HCT116 (cell line): ENCODE data around the gene IL15RA. TPM values are rescaled to one million over a fixed set of nuclear protein-coding genes. Genes with fewer than 3 reads are reported as not detected.
A peak's percentile ranks its signal among the peaks of the same experiment; 100 is the strongest.

Experiments
- ATAC-seq: fragments of 200-7000 bp; cut with Tn5 transposase; 2 replicates; pipeline ENCODE4 v1.9.1; 2020; ENCODE audit warnings: mild to moderate bottlenecking, moderate library complexity
- Bru-seq: library from RNA; stranded (reverse); fragments of 400-500 nt; gene quantifications from one replicate; lab custom pipeline; 2021; lab: Mats Ljungman, UMichigan
- BruChase-seq, 2 experiments: library from RNA; stranded (reverse); fragments of 400-500 nt; gene quantifications; one replicate each; lab custom pipeline; 2021; lab: Mats Ljungman, UMichigan
- BruUV-seq: library from RNA; stranded (reverse); fragments of 400-500 nt; replicated peaks from 2 replicates; lab custom pipeline; 2021; lab: Mats Ljungman, UMichigan
- CTCF ChIA-PET: fragments of 300-600 bp; sonication (Branson Sonifier 250); formaldehyde crosslinking; loops from one replicate; lab custom pipeline; 2021; ENCODE audit warnings: antibody characterized with exemption; lab: Charles Lee
- POLR2A ChIA-PET: fragments of 300-600, 350-600 bp; sonication (Branson Sonifier 250); formaldehyde crosslinking; loops from one replicate; lab custom pipeline; 2021; ENCODE audit warnings: antibody characterized with exemption; lab: Charles Lee
- RAD21 ChIA-PET, 2 experiments: fragments of 300-600 bp; sonication (Branson Sonifier 250); formaldehyde crosslinking; loops; one replicate each; lab custom pipeline; 2023; ENCODE audit warnings: low total read pairs in 2 of 2; ENCODE audit not compliant: uncharacterized antibody in 2 of 2, unreplicated experiment in 2 of 2, low non-redundant PET in 1 of 2; lab: Charles Lee
- DNase-seq: peaks from one replicate; pipeline ENCODE4 v3.0.0-alpha.2; 2010; ENCODE audit warnings: low read depth, low spot score
- H2AFZ ChIP-seq: fragments of 200-600 bp; shearing (Covaris generic), sonication (generic); 2 replicates; pipeline ENCODE4 v1.6.1; 2017; ENCODE audit warnings: low read depth, mixed run types, mixed read lengths, antibody characterized with exemption, low read length; ENCODE audit not compliant: poor library complexity, severe bottlenecking
- H3K27ac ChIP-seq: 2 replicates; pipeline ENCODE4 v1.5.1; 2012; ENCODE audit warnings: low read depth, low read length
- H3K27me3 ChIP-seq: fragments of 200-600 bp; sonication (generic); 2 replicates; pipeline ENCODE4 v1.6.1; 2016; ENCODE audit warnings: mixed run types, low read length, mixed read lengths; ENCODE audit not compliant: insufficient read depth
- H3K36me3 ChIP-seq, 2 experiments: fragments of 200-500 bp in 1 of 2; fragments of 200-600 bp in 1 of 2; sonication (Bioruptor generic) in 1 of 2; sonication (generic) in 1 of 2; 2 replicates each; pipeline versions ENCODE4 v1.5.1 to v1.6.1; 2014 to 2016; ENCODE audit warnings: low read length in 2 of 2, inconsistent platforms in 1 of 2, mixed read lengths in 1 of 2, mixed run types in 1 of 2; ENCODE audit not compliant: insufficient read depth in 2 of 2, control insufficient read depth in 1 of 2
- H3K4me1 ChIP-seq, 2 experiments: fragments of 200-600 bp in 1 of 2; sonication (generic) in 1 of 2; 2 replicates each; pipeline versions ENCODE4 v1.5.1 to v1.6.1; 2012 to 2017; ENCODE audit warnings: low read length in 2 of 2, inconsistent platforms in 1 of 2, mild to moderate bottlenecking in 1 of 2, mixed read lengths in 1 of 2, mixed run types in 1 of 2, moderate library complexity in 1 of 2; ENCODE audit not compliant: insufficient read depth in 2 of 2, control insufficient read depth in 1 of 2
- H3K4me2 ChIP-seq: fragments of 200-600 bp; sonication (generic); 2 replicates; pipeline ENCODE4 v1.6.1; 2017; ENCODE audit warnings: mixed run types, low read length, mixed read lengths
- H3K4me3 ChIP-seq, 2 experiments: fragments of 200-600 bp in 1 of 2; sonication (generic) in 1 of 2; replicated peaks in 1 of 2; 2 replicates each; pipeline ENCODE4 v1.5.1; 2011 to 2016; ENCODE audit warnings: low read length in 2 of 2, control low read depth in 1 of 2, low read depth in 1 of 2, mild to moderate bottlenecking in 1 of 2, mixed read lengths in 1 of 2, mixed run types in 1 of 2
- H3K79me2 ChIP-seq: fragments of 200-600 bp; sonication (generic); 2 replicates; pipeline ENCODE4 v1.6.1; 2017; ENCODE audit warnings: mild to moderate bottlenecking, mixed run types, low read length, moderate library complexity, mixed read lengths; ENCODE audit not compliant: insufficient read depth
- H3K9ac ChIP-seq: fragments of 200-600 bp; sonication (generic); 2 replicates; pipeline ENCODE4 v1.6.1; 2016; ENCODE audit warnings: low read length, mixed read lengths
- H3K9me2 ChIP-seq: fragments of 200-600 bp; sonication (generic), shearing (Covaris generic); 2 replicates; pipeline ENCODE4 v1.6.1; 2017; ENCODE audit warnings: mixed run types, mild to moderate bottlenecking, moderate library complexity; ENCODE audit not compliant: insufficient read depth
- H3K9me3 ChIP-seq, 2 experiments: fragments of 200-500 bp in 1 of 2; fragments of 200-600 bp in 1 of 2; sonication (Bioruptor generic) in 1 of 2; sonication (generic) in 1 of 2; 2 replicates each; pipeline ENCODE4 v1.6.1; 2014 to 2017; ENCODE audit warnings: low read length in 2 of 2, mixed read lengths in 2 of 2, inconsistent platforms in 1 of 2, low read depth in 1 of 2, mild to moderate bottlenecking in 1 of 2, mixed run types in 1 of 2, moderate library complexity in 1 of 2; ENCODE audit not compliant: control insufficient read depth in 1 of 2, insufficient read depth in 1 of 2
- H4K20me1 ChIP-seq: fragments of 200-600 bp; sonication (generic), shearing (Covaris generic); 2 replicates; pipeline ENCODE4 v1.6.1; 2017; ENCODE audit warnings: mixed run types, mild to moderate bottlenecking, moderate library complexity; ENCODE audit not compliant: insufficient read depth
- CBX3 ChIP-seq: IDR thresholded peaks from 2 replicates; pipeline ENCODE4 v1.6.1; 2012; ENCODE audit warnings: low read depth
- EGR1 ChIP-seq: IDR thresholded peaks from 2 replicates; pipeline ENCODE4 v1.6.1; 2012; ENCODE audit warnings: low read depth
- POLR2A ChIP-seq: IDR thresholded peaks from 2 replicates; pipeline ENCODE4 v1.7.0; 2011; ENCODE audit warnings: borderline replicate concordance; ENCODE audit not compliant: insufficient read depth, insufficient read length; ENCODE audit errors: extremely low read depth
- RAD21 ChIP-seq: IDR thresholded peaks from 2 replicates; pipeline ENCODE4 v1.6.1; 2012; ENCODE audit warnings: low read depth, mild to moderate bottlenecking
- SIN3A ChIP-seq: IDR thresholded peaks from 2 replicates; pipeline ENCODE4 v1.6.1; 2012; ENCODE audit warnings: low read depth
- SP1 ChIP-seq: IDR thresholded peaks from 2 replicates; pipeline ENCODE4 v1.6.1; 2012; ENCODE audit warnings: low read depth
- SRF ChIP-seq: IDR thresholded peaks from 2 replicates; pipeline ENCODE4 v1.6.1; 2012; ENCODE audit warnings: low read depth
- TCF7L2 ChIP-seq: IDR thresholded peaks from 2 replicates; pipeline ENCODE4 v1.7.0; 2011; ENCODE audit warnings: borderline replicate concordance, inconsistent platforms; ENCODE audit not compliant: insufficient read depth, insufficient read length; ENCODE audit errors: extremely low read depth
- YY1 ChIP-seq: IDR thresholded peaks from 2 replicates; pipeline ENCODE4 v1.6.1; 2011; ENCODE audit warnings: low read length, low read depth, moderate library complexity, mild to moderate bottlenecking; ENCODE audit not compliant: insufficient replicate concordance; ENCODE audit errors: extremely low read depth
- intact Hi-C: fragments of 100-400 bp; cut with micrococcal nuclease; formaldehyde crosslinking; loops from 2 replicates; pipeline ENCODE4 v1.10.0; 2022
- long read RNA-seq: library from polyadenylated mRNA; unstranded; transcript quantifications from one replicate; pipeline ENCODE4 v2.0.0, GENCODE V29; 2021; ENCODE audit not compliant: unreplicated experiment
- polyA plus RNA-seq: library from polyadenylated mRNA; unstranded; fragments of >200 nt; gene quantifications from 2 replicates; pipeline ENCODE4 v1.2.1, GENCODE V29; 2012; ENCODE audit warnings: missing spikeins
- total RNA-seq: library from RNA; stranded (reverse); gene quantifications from one replicate; pipeline ENCODE4 v1.2.1, GENCODE V29; 2021; ENCODE audit not compliant: unreplicated experiment
- TF ChIP-seq, protein P1 (sequence below): IDR thresholded peaks from 2 replicates; pipeline ENCODE4 v1.6.1; 2012
- TF ChIP-seq, protein P2 (sequence below): IDR thresholded peaks from 2 replicates; pipeline ENCODE4 v1.6.1; 2012; ENCODE audit warnings: low read depth
- TF ChIP-seq, protein P3 (sequence below), 3 experiments: fragments of 200-600 bp in 1 of 3; sonication (generic) in 1 of 3; IDR thresholded peaks in 2 of 3; conservative IDR thresholded peaks in 1 of 3; 2 replicates each; pipeline ENCODE4 v1.5.1; 2012 to 2017; ENCODE audit warnings: low read depth in 2 of 3, low read length in 2 of 3, antibody characterized with exemption in 1 of 3, borderline replicate concordance in 1 of 3, control low read depth in 1 of 3, mild to moderate bottlenecking in 1 of 3, mixed read lengths in 1 of 3, mixed run types in 1 of 3, moderate library complexity in 1 of 3; ENCODE audit not compliant: insufficient read depth in 1 of 3
- TF ChIP-seq, protein P4 (sequence below): IDR thresholded peaks from 2 replicates; pipeline ENCODE4 v1.6.1; 2011; ENCODE audit warnings: mild to moderate bottlenecking, low read length, moderate library complexity; ENCODE audit not compliant: insufficient replicate concordance; ENCODE audit errors: extremely low read depth
- TF ChIP-seq, protein P5 (sequence below): IDR thresholded peaks from 2 replicates; pipeline ENCODE4 v1.6.1; 2012

Gene IL15RA, protein sequence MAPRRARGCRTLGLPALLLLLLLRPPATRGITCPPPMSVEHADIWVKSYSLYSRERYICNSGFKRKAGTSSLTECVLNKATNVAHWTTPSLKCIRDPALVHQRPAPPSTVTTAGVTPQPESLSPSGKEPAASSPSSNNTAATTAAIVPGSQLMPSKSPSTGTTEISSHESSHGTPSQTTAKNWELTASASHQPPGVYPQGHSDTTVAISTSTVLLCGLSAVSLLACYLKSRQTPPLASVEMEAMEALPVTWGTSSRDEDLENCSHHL
- 10.5 TPM for total RNA-seq
- 13.4 and 14.9 TPM in 2 replicates for polyA plus RNA-seq
- Bru-seq, nascent RNA = percentile 56 among the genes with signal in this experiment
- percentile 53 among the genes with signal in this experiment for BruChase-seq, experiment 1, labeled RNA remaining after a 6-hour chase
- BruChase-seq, experiment 2, labeled RNA remaining after a 2-hour chase = percentile 51 among the genes with signal in this experiment
- long read RNA-seq, partial matches to known transcripts = 2 of 15 reads
- long read RNA-seq, other reads (novel, unspliced or antisense) = 8 of 15 reads

DNA sequence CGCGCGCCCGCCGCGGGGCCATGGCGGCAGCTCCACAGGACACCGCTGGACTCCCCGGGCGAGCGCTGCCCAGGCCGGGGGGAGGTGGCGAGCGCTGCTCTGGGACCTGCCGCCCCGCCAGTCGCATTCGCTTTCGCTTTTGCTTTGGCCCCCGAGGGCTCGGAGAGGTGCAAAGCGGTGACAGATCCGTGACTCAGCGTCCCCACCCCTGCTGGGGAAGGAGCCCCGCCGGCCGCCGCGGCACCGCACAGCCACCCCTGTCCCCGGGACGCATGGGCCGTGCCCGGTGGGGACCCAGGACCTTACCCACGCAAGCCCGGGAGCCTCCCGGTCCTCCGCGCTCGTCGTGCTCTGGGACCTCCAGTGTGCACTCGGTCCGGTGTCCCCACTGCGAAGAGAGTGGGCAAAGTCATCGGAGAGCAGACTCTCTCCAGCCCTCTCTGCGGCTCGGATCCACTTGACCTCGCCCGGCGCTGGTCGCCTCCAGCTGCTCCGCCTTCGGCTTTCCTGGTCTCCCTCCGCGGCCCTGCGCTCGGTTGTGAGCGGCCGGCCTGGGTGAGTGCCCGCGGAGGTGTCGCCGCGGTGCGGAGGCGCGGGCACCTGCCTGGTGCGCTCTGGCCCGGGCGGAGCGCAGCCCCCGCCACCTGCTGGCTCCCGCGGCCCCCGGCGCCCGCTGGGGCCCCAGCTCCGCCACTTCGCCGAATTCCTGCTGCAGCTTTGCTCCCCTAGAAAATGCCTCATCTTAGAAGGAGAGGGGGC is at the start of gene IL15RA:
TSS of gene IL15RA (minus strand) at position 73 of the 759 bp plus-strand sequence. CDS start at position 22, 51 bp downstream.
- peak; percentile 79 for ATAC-seq
- RAD21 ChIA-PET = interaction anchor here in 1 of 2 experiments (0.7 kb wide), 1 partner anchor 383 kb away, joined by 3 read pairs; no protein-coding TSS in a partner anchor
- H3K4me1 ChIP-seq = peaks cover 4 to 18% of the 10 kb centered on the region in 2 experiments
- DNase-seq = peak; percentile 39
- intact Hi-C loops = loop anchor here (5.0 to 10.0 kb wide), 2 partner anchors 107 to 1810 kb away; partner anchors contain the start of genes ATP5F1C, KIN and RBM17
- H3K9me3 ChIP-seq = no peaks in the 10 kb centered on the region
- CTCF ChIA-PET = interaction anchor here (0.6 kb wide), 1 partner anchor 355 kb away, joined by 3 read pairs; no protein-coding TSS in a partner anchor
- H3K9ac ChIP-seq = peak within 1 kb of the TSS; percentile 78
- POLR2A ChIA-PET = no interaction called here
- peak within 1 kb of the TSS; percentile 87 for H3K4me2 ChIP-seq
- H3K4me3 ChIP-seq = peak within 1 kb of the TSS; percentile 66 to 83
- H3K27ac ChIP-seq = peak within 1 kb of the TSS; percentile 85
- no peaks in the 10 kb centered on the region for H3K9me2 ChIP-seq
- H3K27me3 ChIP-seq = no peaks in the 10 kb centered on the region
- H4K20me1 ChIP-seq = no peaks in the 10 kb centered on the region
- H3K36me3 ChIP-seq = no peaks in the 10 kb centered on the region
- BruUV-seq = no TSS peak
- peaks cover 32% of the 10 kb centered on the region for H3K79me2 ChIP-seq
- H2AFZ ChIP-seq = peak within 1 kb of the TSS; percentile 52
- TF ChIP-seq, protein P1, sequence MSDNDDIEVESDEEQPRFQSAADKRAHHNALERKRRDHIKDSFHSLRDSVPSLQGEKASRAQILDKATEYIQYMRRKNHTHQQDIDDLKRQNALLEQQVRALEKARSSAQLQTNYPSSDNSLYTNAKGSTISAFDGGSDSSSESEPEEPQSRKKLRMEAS = peak; percentile 11; the same call in 1 of the 2 replicates
- TF ChIP-seq TCF7L2 (no peak), SIN3A (peak; percentile 79; the same call in 1 of the 2 replicates), SRF (no peak), YY1 (no peak), EGR1 (no peak), RAD21 (no peak), POLR2A (no peak), SP1 (no peak), CBX3 (no peak)
- TF ChIP-seq, protein P2, sequence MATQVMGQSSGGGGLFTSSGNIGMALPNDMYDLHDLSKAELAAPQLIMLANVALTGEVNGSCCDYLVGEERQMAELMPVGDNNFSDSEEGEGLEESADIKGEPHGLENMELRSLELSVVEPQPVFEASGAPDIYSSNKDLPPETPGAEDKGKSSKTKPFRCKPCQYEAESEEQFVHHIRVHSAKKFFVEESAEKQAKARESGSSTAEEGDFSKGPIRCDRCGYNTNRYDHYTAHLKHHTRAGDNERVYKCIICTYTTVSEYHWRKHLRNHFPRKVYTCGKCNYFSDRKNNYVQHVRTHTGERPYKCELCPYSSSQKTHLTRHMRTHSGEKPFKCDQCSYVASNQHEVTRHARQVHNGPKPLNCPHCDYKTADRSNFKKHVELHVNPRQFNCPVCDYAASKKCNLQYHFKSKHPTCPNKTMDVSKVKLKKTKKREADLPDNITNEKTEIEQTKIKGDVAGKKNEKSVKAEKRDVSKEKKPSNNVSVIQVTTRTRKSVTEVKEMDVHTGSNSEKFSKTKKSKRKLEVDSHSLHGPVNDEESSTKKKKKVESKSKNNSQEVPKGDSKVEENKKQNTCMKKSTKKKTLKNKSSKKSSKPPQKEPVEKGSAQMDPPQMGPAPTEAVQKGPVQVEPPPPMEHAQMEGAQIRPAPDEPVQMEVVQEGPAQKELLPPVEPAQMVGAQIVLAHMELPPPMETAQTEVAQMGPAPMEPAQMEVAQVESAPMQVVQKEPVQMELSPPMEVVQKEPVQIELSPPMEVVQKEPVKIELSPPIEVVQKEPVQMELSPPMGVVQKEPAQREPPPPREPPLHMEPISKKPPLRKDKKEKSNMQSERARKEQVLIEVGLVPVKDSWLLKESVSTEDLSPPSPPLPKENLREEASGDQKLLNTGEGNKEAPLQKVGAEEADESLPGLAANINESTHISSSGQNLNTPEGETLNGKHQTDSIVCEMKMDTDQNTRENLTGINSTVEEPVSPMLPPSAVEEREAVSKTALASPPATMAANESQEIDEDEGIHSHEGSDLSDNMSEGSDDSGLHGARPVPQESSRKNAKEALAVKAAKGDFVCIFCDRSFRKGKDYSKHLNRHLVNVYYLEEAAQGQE = no peak
- TF ChIP-seq, protein P3, sequence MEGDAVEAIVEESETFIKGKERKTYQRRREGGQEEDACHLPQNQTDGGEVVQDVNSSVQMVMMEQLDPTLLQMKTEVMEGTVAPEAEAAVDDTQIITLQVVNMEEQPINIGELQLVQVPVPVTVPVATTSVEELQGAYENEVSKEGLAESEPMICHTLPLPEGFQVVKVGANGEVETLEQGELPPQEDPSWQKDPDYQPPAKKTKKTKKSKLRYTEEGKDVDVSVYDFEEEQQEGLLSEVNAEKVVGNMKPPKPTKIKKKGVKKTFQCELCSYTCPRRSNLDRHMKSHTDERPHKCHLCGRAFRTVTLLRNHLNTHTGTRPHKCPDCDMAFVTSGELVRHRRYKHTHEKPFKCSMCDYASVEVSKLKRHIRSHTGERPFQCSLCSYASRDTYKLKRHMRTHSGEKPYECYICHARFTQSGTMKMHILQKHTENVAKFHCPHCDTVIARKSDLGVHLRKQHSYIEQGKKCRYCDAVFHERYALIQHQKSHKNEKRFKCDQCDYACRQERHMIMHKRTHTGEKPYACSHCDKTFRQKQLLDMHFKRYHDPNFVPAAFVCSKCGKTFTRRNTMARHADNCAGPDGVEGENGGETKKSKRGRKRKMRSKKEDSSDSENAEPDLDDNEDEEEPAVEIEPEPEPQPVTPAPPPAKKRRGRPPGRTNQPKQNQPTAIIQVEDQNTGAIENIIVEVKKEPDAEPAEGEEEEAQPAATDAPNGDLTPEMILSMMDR (IDR thresholded peaks at IDR 0.05 in 2 of 3, conservative IDR thresholded peaks at IDR 0.05 in 1 of 3; ENCODE audit: borderline replicate concordance in 1 of 3, insufficient read depth in 1 of 3, low read depth in 2 of 3, low read length in 2 of 3) = 0 out of 6 replicates have a peak, but pooled peaks of 1 of the 3 experiments have one; percentile 11
- TF ChIP-seq, protein P4, sequence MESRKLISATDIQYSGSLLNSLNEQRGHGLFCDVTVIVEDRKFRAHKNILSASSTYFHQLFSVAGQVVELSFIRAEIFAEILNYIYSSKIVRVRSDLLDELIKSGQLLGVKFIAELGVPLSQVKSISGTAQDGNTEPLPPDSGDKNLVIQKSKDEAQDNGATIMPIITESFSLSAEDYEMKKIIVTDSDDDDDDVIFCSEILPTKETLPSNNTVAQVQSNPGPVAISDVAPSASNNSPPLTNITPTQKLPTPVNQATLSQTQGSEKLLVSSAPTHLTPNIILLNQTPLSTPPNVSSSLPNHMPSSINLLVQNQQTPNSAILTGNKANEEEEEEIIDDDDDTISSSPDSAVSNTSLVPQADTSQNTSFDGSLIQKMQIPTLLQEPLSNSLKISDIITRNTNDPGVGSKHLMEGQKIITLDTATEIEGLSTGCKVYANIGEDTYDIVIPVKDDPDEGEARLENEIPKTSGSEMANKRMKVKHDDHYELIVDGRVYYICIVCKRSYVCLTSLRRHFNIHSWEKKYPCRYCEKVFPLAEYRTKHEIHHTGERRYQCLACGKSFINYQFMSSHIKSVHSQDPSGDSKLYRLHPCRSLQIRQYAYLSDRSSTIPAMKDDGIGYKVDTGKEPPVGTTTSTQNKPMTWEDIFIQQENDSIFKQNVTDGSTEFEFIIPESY = no peak
- TF ChIP-seq, protein P5, sequence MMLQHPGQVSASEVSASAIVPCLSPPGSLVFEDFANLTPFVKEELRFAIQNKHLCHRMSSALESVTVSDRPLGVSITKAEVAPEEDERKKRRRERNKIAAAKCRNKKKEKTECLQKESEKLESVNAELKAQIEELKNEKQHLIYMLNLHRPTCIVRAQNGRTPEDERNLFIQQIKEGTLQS = no peak
